AG04449 (cell line): ENCODE measurements around the gene TMED9.
"Not testable (repeated sequence)": the region's sequence is repeated elsewhere in the genome, so short reads cannot be mapped to it uniquely, and the experiment has no call there.

Experiments
- CTCF ChIA-PET: fragments of 350-600 bp; formaldehyde crosslinking; extraction: SDS; loops from one replicate; lab custom pipeline; 2021; ENCODE audit warnings: antibody characterized with exemption; lab: Yijun Ruan, JAX
- POLR2A ChIA-PET: fragments of 400-600, 350-600 bp; formaldehyde crosslinking; extraction: SDS; loops from one replicate; lab custom pipeline; 2020; ENCODE audit warnings: antibody characterized with exemption, inconsistent platforms; lab: Yijun Ruan, JAX
- DNase-seq: peaks from one replicate; pipeline ENCODE4 v3.0.0-alpha.2; 2010; ENCODE audit warnings: low read depth, low spot score
- H3K4me3 ChIP-seq: 2 replicates; pipeline ENCODE4 v1.5.1; 2011; ENCODE audit warnings: low read depth, mild to moderate bottlenecking, control low read depth, low read length
- CTCF ChIP-seq: IDR thresholded peaks from one replicate; pipeline ENCODE4 v1.5.1; 2011; ENCODE audit warnings: mild to moderate bottlenecking, moderate library complexity, low read length, control low read depth, inconsistent platforms; ENCODE audit not compliant: insufficient read depth; ENCODE audit errors: missing control alignments

Gene TMED9

GRCh38 chr5:177555228-177555627 lies 36.8 kb upstream of the TMED9 start:
- no peak for TF ChIP-seq CTCF
- ChIA-PET POLR2A (no interaction called here), CTCF (no interaction called here)
- no peak for DNase-seq
- no peak overlapping the region for H3K4me3 ChIP-seq

- no peak for DNase-seq
- TF ChIP-seq CTCF = no peak
- POLR2A ChIA-PET = no interaction called here
- no peak overlapping the region for H3K4me3 ChIP-seq
- CTCF ChIA-PET = interaction anchor here (1.6 kb wide), 1 partner anchor 11 kb away, joined by 3 read pairs; no protein-coding TSS in a partner anchor
Observed at GRCh38 chr5:177555665-177556064, 36.3 kb upstream of the TMED9 start.

GRCh38 chr5:177557041-177557647 lies 34.9 kb upstream of the TMED9 start:
- CTCF ChIA-PET = interaction anchor here (1.6 to 1.7 kb wide), 2 partner anchors 12 to 153 kb away, joined by 3 read pairs; no protein-coding TSS in a partner anchor
- no peak for TF ChIP-seq CTCF
- no peak for DNase-seq
- no peak overlapping the region for H3K4me3 ChIP-seq
- POLR2A ChIA-PET = no interaction called here

- DNase-seq = no peak
- TF ChIP-seq CTCF = no peak
- POLR2A ChIA-PET = no interaction called here
- CTCF ChIA-PET = interaction anchor here (0.8 to 1.7 kb wide), 2 partner anchors 10 to 153 kb away, joined by 3 to 5 read pairs; no protein-coding TSS in a partner anchor
- H3K4me3 ChIP-seq = no peak overlapping the region
Observed at GRCh38 chr5:177557796-177558195, 34.2 kb upstream of the TMED9 start.

- H3K4me3 ChIP-seq, POLR2A ChIA-PET, CTCF ChIA-PET, DNase-seq: not testable (repeated sequence)
Observed at GRCh38 chr5:177559446-177559941, 32.5 kb upstream of the TMED9 start.

GRCh38 chr5:177565046-177565445 lies 27.0 kb upstream of the TMED9 start:
- no peak overlapping the region for H3K4me3 ChIP-seq
- TF ChIP-seq CTCF = no peak
- ChIA-PET POLR2A (no interaction called here), CTCF (no interaction called here)
- no peak for DNase-seq

- CTCF ChIA-PET = no interaction called here
- no peak overlapping the region for H3K4me3 ChIP-seq
- DNase-seq = no peak
- TF ChIP-seq CTCF = no peak
- POLR2A ChIA-PET = no interaction called here
Observed at GRCh38 chr5:177568326-177568725, 23.7 kb upstream of the TMED9 start.
